IPS-20b (cell line): Measurements from ENCODE around the gene PLA2G12B.

ENCODE experiments used
- H3K27ac ChIP-seq: one replicate; pipeline ENCODE4 v1.5.1; 2013; ENCODE audit warnings: low read length
- H3K27me3 ChIP-seq: 2 replicates; pipeline ENCODE4 v1.6.1; 2013; ENCODE audit warnings: mild to moderate bottlenecking, low read length, inconsistent platforms; ENCODE audit not compliant: insufficient read depth
- H3K36me3 ChIP-seq: 2 replicates; pipeline ENCODE4 v1.6.1; 2013; ENCODE audit warnings: low read depth, mild to moderate bottlenecking, inconsistent platforms, low read length, moderate library complexity; ENCODE audit not compliant: insufficient read depth
- H3K4me1 ChIP-seq: 2 replicates; pipeline ENCODE4 v1.6.1; 2013; ENCODE audit warnings: mild to moderate bottlenecking, control low read depth, inconsistent platforms, low read length, moderate library complexity; ENCODE audit not compliant: insufficient read depth
- H3K4me3 ChIP-seq: 2 replicates; pipeline ENCODE4 v1.5.1; 2013; ENCODE audit warnings: mild to moderate bottlenecking, low read length, inconsistent platforms
- H3K9ac ChIP-seq: 2 replicates; pipeline ENCODE4 v1.6.1; 2013; ENCODE audit warnings: low read depth, mild to moderate bottlenecking, inconsistent platforms, low read length, moderate library complexity
- H3K9me3 ChIP-seq: 2 replicates; pipeline ENCODE4 v1.6.1; 2013; ENCODE audit warnings: mild to moderate bottlenecking, low read depth, low read length, inconsistent platforms; ENCODE audit not compliant: insufficient read depth

The PLA2G12B gene

GRCh38 chr10:72887043-72887442, 67.6 kb downstream of the PLA2G12B start:
- Histone ChIP-seq H3K27ac (peak overlapping the region; percentile 87), H3K9me3 (no peaks in the 10 kb centered on the region), H3K36me3 (peaks cover 25% of the 10 kb centered on the region), H3K27me3 (no peaks in the 10 kb centered on the region), H3K9ac (peak overlapping the region; percentile 67; the same call in 1 of the 2 replicates), H3K4me3 (peak overlapping the region; percentile 45; the same call in 1 of the 2 replicates), H3K4me1 (peaks cover 28% of the 10 kb centered on the region; the same call in 1 of the 2 replicates)

GRCh38 chr10:72886621-72887020, 68.0 kb downstream of the PLA2G12B start:
- H3K27me3 ChIP-seq = no peaks in the 10 kb centered on the region
- peaks cover 26% of the 10 kb centered on the region for H3K36me3 ChIP-seq
- H3K9me3 ChIP-seq = peaks cover 4% of the 10 kb centered on the region
- peak overlapping the region; percentile 87 for H3K27ac ChIP-seq
- H3K9ac ChIP-seq = peak overlapping the region; percentile 67; the same call in 1 of the 2 replicates
- H3K4me1 ChIP-seq = peaks cover 28% of the 10 kb centered on the region; the same call in 1 of the 2 replicates
- peak overlapping the region; percentile 45; the same call in 1 of the 2 replicates for H3K4me3 ChIP-seq

GRCh38 chr10:72885953-72886352, 68.7 kb downstream of the PLA2G12B start:
- H3K4me1 ChIP-seq = peaks cover 28% of the 10 kb centered on the region; the same call in 1 of the 2 replicates
- peak overlapping the region; percentile 87 for H3K27ac ChIP-seq
- peaks cover 9% of the 10 kb centered on the region for H3K9me3 ChIP-seq
- H3K4me3 ChIP-seq = no peak overlapping the region; the same call in 1 of the 2 replicates
- H3K27me3 ChIP-seq = no peaks in the 10 kb centered on the region
- H3K9ac ChIP-seq = peak overlapping the region; percentile 67; the same call in 1 of the 2 replicates
- peaks cover 32% of the 10 kb centered on the region for H3K36me3 ChIP-seq
